Sciatic nerve (tissue), 2 donors: Measurements from ENCODE around the gene PRR20A. TPM values are rescaled to one million over a fixed set of nuclear protein-coding genes. Genes with fewer than 3 reads are reported as not detected.
"Not testable (repeated sequence)": the region's sequence is repeated elsewhere in the genome, so short reads cannot be mapped to it uniquely, and the experiment has no call there.

Experiments used
- ATAC-seq: fragments of 200-7000 bp; cut with Tn5 transposase; one replicate; pipeline ENCODE4 v1.9.1; 2020; ENCODE audit warnings: mild to moderate bottlenecking, moderate library complexity
- DNase-seq: peaks from one replicate; pipeline ENCODE4 v3.0.0-alpha.2; 2020; ENCODE audit warnings: low spot score
- intact Hi-C: fragments of 100-400 bp; cut with DNase I; formaldehyde crosslinking; loops from one replicate; pipeline ENCODE4 v1.14.2; 2022
- total RNA-seq: library from RNA; stranded (reverse); fragmentation: NEBNext Ultra II Directional; extraction: Animal tissue kit (Norgen Biotek cat#: 25700); gene quantifications from one replicate; pipeline ENCODE4 v1.2.1, GENCODE V29; 2021
- donor health status: DM: no; HTN: no; CAD: no.
- donor health status: DM: no; HTN: no; CAD: no.

Gene PRR20A
- not detected for total RNA-seq

- DNase-seq, ATAC-seq, intact Hi-C loops: not testable (repeated sequence)
These were observed at the start of gene PRR20A for GRCh38 chr13:57140235-57140968. Gene PRR20A, plus strand, starts transcription at chr13:57140918. Its CDS starts 387 bp downstream, at chr13:57141305.

GRCh38 chr13:57114945-57115344, 25.8 kb upstream of the PRR20A start:
- ATAC-seq, result no peak
- no peak for DNase-seq
- intact Hi-C loops, result no loop called here

- ATAC-seq (peak; percentile 95), DNase-seq (no peak)
- intact Hi-C loops, result no loop called here
These were observed 17.0 kb upstream of the PRR20A start for GRCh38 chr13:57123681-57124080.

GRCh38 chr13:57128909-57129308, 11.8 kb upstream of the PRR20A start:
- intact Hi-C loops, result no loop called here
- no peak for DNase-seq
- no peak for ATAC-seq

- no peak for DNase-seq
- no peak for ATAC-seq
- intact Hi-C loops, result no loop called here
These were observed 4.6 kb upstream of the PRR20A start for GRCh38 chr13:57136093-57136492.

GRCh38 chr13:57137585-57137984, 3.1 kb upstream of the PRR20A start:
- intact Hi-C loops, result no loop called here
- no peak for DNase-seq
- ATAC-seq, result no peak

GRCh38 chr13:57138988-57139387, 1.7 kb upstream of the PRR20A start:
- ATAC-seq (no peak), DNase-seq (no peak)
- intact Hi-C loops, result no loop called here

- intact Hi-C loops, ATAC-seq, DNase-seq: not testable (repeated sequence)
These were observed 937 bp upstream of the PRR20A start for GRCh38 chr13:57139781-57140180.

GRCh38 chr13:57147188-57147587, 6.5 kb downstream of the PRR20A start, which contains the start of gene PRR20B:
Gene PRR20B, plus strand, starts transcription at chr13:57147488. Its CDS starts 387 bp downstream, at chr13:57147875.
- ATAC-seq, intact Hi-C loops, DNase-seq: not testable (repeated sequence)

GRCh38 chr13:57148106-57148505, 7.4 kb downstream of the PRR20A start:
- ATAC-seq, intact Hi-C loops, DNase-seq: not testable (repeated sequence)

GRCh38 chr13:57153761-57154160, 13.0 kb downstream of the PRR20A start, which contains the start of gene PRR20C:
Gene PRR20C, plus strand, starts transcription at chr13:57154061. Its CDS starts 387 bp downstream, at chr13:57154448.
- DNase-seq, intact Hi-C loops, ATAC-seq: not testable (repeated sequence)

GRCh38 chr13:57160332-57160731, 19.6 kb downstream of the PRR20A start, which contains the start of gene PRR20D:
Gene PRR20D, plus strand, starts transcription at chr13:57160632. Its CDS starts 387 bp downstream, at chr13:57161019.
- intact Hi-C loops, ATAC-seq, DNase-seq: not testable (repeated sequence)

GRCh38 chr13:57166897-57167296, 26.2 kb downstream of the PRR20A start, which contains the start of gene PRR20E:
Gene PRR20E, plus strand, starts transcription at chr13:57167197. Its CDS starts 387 bp downstream, at chr13:57167584.
- DNase-seq, intact Hi-C loops, ATAC-seq: not testable (repeated sequence)

GRCh38 chr13:57191667-57192066, 50.9 kb downstream of the PRR20A start:
- intact Hi-C loops, result no loop called here
- DNase-seq (no peak), ATAC-seq (no peak)

Other genes with a start within 250 kb of the PRR20A start
- gene PRR20B, start 6.6 kb downstream of the PRR20A start, total RNA-seq, result not detected
- gene PRR20C, start 13.1 kb downstream of the PRR20A start, total RNA-seq, result not detected
- gene PRR20D, start 19.7 kb downstream of the PRR20A start, total RNA-seq, result not detected
- not detected for gene PRR20E, start 26.3 kb downstream of the PRR20A start, total RNA-seq